ENCODE data around the gene SLC43A1.

Gene SLC43A1

GRCh38 chr11:57527056-57527631 is 11.6 kb upstream of the SLC43A1 start:
- DNase-seq, result peak; percentile 43 to 67

GRCh38 chr11:57523419-57523818 is 7.9 kb upstream of the SLC43A1 start:
- DNase-seq, result no peak

GRCh38 chr11:57521116-57521515 is 5.6 kb upstream of the SLC43A1 start:
- no peak for DNase-seq

- DNase-seq, result no peak
Observed at GRCh38 chr11:57516061-57516443, 550 bp upstream of the SLC43A1 start.

- DNase-seq, result no peak
Observed at GRCh38 chr11:57514538-57515331, 767 bp downstream of the SLC43A1 start.

- no peak for DNase-seq
Observed at GRCh38 chr11:57513911-57514537, 1.5 kb downstream of the SLC43A1 start.

- DNase-seq, result no peak
Observed at GRCh38 chr11:57513452-57513795, 2.1 kb downstream of the SLC43A1 start.

- no peak for DNase-seq
Observed at GRCh38 chr11:57512646-57513451, 2.7 kb downstream of the SLC43A1 start.

GRCh38 chr11:57511741-57512430 is 3.6 kb downstream of the SLC43A1 start:
- DNase-seq, result no peak

GRCh38 chr11:57508341-57509170 is 6.9 kb downstream of the SLC43A1 start:
- DNase-seq, result no peak

- DNase-seq, result no peak
Observed at GRCh38 chr11:57506522-57506921, 9.0 kb downstream of the SLC43A1 start.

GRCh38 chr11:57504511-57504910 is 11.0 kb downstream of the SLC43A1 start:
- DNase-seq, result no peak

GRCh38 chr11:57502870-57503269 is 12.6 kb downstream of the SLC43A1 start:
- DNase-seq, result no peak

- DNase-seq, result no peak
Observed at GRCh38 chr11:57502376-57502775, 13.1 kb downstream of the SLC43A1 start.

- DNase-seq, result no peak
Observed at GRCh38 chr11:57501953-57502352, 13.5 kb downstream of the SLC43A1 start.

- no peak for DNase-seq
Observed at GRCh38 chr11:57500926-57501325, 14.6 kb downstream of the SLC43A1 start.

GRCh38 chr11:57500515-57500914 is 15.0 kb downstream of the SLC43A1 start:
- DNase-seq, result no peak

- DNase-seq, result no peak
Observed at GRCh38 chr11:57499983-57500461, 15.5 kb downstream of the SLC43A1 start.

GRCh38 chr11:57499413-57499982 is 16.0 kb downstream of the SLC43A1 start:
- DNase-seq, result peak; percentile 82 to 90

- no peak for DNase-seq
Observed at GRCh38 chr11:57498540-57498939, 17.0 kb downstream of the SLC43A1 start.

Data from hippocampal formation (tissue), 2 donors.